ENCODE data around the gene ALK.

DNA sequence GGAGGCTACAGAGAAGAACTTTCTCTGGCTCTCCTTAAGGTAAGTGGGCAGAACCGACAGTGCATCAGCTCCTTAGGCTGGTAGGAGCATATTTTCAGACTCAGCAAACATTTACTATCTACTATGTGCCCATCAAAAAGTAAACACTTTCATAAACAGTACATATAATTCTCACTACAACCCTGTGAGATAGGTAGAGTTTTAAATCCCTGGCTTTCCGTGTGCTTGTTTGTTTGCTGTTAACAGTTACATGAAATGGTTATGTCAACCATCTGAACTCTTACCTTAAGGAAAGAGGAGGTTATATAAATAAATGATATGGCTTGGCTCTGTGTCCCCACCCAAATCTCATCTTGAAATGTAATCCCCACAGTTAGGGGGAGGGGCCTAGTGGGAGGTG is 310.1 kb downstream of the ALK start:
- TF ChIP-seq CEBPB (IDR thresholded peaks at IDR 0.05; ENCODE audit: borderline replicate concordance in 1 of 2, low read depth in 2 of 2, low read length in 2 of 2) (no peak), SREBF1 (IDR thresholded peaks at IDR 0.05; ENCODE audit: low read length) (no peak), EZH2 (IDR thresholded peaks at IDR 0.05; ENCODE audit: borderline replicate concordance, control insufficient read depth, low read depth, low read length) (no peak), GABPA (IDR thresholded peaks at IDR 0.05; ENCODE audit: low read depth) (no peak)
- TF ChIP-seq, protein P1, sequence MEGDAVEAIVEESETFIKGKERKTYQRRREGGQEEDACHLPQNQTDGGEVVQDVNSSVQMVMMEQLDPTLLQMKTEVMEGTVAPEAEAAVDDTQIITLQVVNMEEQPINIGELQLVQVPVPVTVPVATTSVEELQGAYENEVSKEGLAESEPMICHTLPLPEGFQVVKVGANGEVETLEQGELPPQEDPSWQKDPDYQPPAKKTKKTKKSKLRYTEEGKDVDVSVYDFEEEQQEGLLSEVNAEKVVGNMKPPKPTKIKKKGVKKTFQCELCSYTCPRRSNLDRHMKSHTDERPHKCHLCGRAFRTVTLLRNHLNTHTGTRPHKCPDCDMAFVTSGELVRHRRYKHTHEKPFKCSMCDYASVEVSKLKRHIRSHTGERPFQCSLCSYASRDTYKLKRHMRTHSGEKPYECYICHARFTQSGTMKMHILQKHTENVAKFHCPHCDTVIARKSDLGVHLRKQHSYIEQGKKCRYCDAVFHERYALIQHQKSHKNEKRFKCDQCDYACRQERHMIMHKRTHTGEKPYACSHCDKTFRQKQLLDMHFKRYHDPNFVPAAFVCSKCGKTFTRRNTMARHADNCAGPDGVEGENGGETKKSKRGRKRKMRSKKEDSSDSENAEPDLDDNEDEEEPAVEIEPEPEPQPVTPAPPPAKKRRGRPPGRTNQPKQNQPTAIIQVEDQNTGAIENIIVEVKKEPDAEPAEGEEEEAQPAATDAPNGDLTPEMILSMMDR (IDR thresholded peaks at IDR 0.05 in 2 of 3, conservative IDR thresholded peaks at IDR 0.05 in 1 of 3; ENCODE audit: control insufficient read depth in 2 of 3, extremely low read depth in 1 of 3, insufficient read depth in 1 of 3, low read depth in 3 of 3, low read length in 3 of 3): no peak

Data from GM12878 (cell line).